GM19240 (cell line): Measurements from ENCODE around the gene CCDC137.
A peak's percentile ranks its signal among the peaks of the same experiment; 100 is the strongest.

Experiments used
- DNase-seq: peaks from one replicate; pipeline ENCODE4 v3.0.0; 2011; ENCODE audit warnings: low spot score; ENCODE audit not compliant: insufficient read length

CCDC137 gene

DNA sequence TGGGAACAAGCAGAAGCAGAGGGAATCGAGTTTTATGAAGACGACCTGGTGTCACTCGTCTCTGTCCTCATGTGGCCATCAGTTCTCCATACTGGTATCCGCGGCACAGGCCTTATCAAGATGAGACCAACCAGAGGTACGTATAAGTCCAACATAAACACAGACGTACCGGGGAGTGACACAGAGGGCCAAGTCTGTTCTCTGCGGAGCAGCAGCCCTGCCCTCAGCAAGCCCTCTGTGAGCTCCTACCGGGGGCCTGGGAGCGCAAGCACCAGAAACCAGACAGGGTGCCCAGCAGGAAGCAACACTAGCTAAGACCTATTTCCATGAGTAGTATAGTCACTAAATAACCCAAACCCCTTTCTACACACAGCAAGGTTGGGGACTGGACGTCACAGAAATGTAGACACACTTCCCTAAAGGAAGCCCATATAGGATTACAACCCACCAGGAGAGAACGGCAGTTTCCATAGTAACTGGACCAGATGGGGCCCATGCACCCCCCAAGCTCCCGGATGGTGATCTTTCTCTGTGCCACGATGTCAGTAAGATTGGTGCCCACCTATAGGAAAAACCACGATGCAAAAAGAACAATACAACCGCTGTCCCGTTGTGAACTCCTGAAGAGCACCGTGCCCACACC, 16.1 kb downstream of the CCDC137 start:
- no peak for DNase-seq

- DNase-seq, result no peak
Measured at GRCh38 chr17:81683208-81683583, 16.7 kb downstream of the CCDC137 start.

DNA sequence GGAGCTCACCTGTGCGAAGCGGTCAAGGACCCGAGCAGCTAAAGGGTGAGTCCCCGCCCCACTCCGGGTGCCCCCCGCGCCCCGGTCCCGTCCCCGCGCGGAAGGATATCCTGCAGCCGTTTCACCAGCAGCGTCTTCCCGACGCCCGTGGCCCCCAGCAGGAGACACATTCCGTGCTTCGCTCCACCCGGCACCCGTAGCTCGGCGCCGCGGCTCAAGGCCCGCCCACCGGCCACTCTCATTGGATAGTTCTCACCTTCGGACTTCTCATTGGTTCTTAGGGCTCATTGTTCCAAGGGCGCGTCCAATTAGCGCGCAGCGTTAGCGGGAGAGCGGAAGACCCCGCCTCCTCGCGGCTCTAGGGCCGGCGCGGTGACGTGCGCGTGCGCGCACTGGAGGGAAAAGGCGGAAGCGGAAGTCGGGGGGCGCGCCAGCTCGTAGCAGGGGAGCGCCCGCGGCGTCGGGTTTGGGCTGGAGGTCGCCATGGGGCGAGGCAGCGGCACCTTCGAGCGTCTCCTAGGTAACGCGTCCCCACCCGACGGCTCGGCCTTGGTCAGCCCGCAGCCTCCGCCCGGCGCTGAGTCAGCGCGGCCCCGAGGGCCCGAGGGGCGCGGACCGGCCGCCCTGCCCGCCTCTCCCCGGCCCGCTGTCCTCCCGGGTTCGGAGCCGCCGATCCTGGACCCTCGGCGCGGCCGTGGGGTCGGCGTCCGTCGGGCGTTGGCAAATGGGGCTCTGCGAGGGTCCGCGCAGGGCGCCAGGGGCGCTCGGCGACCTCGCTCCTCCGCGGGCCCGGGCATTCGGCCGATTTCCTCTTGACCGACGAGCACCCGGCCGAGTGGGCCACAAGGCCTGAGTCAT, 17.3 kb downstream of the CCDC137 start, which contains the start of the genes ARL16 and HGS:
Gene ARL16, minus strand, starts transcription at position 214 of the 858 bp plus-strand sequence. Its CDS starts 44 bp downstream, at position 170.
Gene HGS, plus strand, starts transcription at position 428 of the 858 bp plus-strand sequence. Its CDS starts 56 bp downstream, at position 484.
- peak; percentile 100 for DNase-seq

- no peak for DNase-seq
Measured at GRCh38 chr17:81684442-81684911, 17.9 kb downstream of the CCDC137 start.

GRCh38 chr17:81685108-81685507, 18.6 kb downstream of the CCDC137 start:
- no peak for DNase-seq

- DNase-seq, result no peak
Measured at GRCh38 chr17:81686614-81687013, 20.1 kb downstream of the CCDC137 start.

DNA sequence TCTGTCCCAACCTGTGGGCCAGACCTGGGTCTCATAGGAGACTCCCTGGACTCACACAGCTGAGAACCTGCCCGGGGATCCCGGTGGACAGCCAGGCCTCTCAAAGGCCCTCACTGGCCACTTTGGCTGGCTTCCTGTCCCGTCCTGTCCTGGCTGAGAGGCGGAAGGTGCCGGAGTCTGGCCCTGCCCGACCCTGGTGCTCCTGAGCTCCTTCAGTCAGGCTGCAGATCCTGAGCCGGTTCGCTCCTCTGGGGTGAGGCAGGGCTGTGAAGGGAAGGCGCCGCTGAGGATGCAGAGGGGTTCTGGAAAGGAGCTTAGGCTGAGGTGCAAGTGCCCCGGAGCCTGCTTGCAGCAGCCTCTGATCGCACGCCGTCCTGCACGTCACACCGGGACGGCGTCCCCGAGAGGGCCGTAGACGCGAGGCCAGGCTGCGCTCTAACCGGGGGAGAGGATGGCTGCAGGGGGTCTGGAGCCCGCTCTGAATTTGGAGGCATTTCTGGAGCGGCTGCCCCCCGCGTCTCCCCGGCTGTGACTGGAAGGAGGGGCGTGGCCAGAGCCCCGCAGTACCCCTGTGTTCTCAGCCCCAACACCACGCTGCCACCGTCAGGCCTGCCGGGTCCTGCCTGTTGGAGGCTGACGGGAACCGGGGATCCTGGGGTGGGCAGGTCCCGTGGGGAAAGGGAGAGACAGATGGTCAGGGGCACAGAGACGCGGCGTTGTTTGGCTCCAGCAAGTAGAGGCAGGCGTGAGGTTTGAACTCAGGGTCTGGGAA, 21.4 kb downstream of the CCDC137 start:
- no peak for DNase-seq

- DNase-seq, result no peak
Measured at GRCh38 chr17:81688616-81689015, 22.1 kb downstream of the CCDC137 start.

DNA sequence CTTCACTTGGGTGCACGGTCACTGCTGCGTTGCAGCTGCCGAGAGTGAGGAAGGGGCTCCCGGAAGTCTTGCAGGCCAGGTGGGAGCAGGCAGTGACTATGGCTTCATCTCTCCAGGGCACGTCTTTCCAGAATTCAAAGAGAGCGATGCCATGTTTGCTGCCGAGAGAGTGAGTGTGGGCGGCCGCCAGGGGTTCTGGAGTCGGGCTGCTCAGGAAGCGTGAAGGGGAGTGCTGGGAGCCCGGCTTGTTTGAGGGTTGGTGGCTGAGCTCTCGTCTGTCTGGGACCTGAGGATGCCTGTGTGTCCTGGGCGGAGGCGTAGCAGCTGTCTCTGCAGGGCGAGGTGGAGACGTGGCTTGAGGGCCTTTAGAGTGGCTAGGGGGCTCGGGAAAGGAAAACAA, 23.5 kb downstream of the CCDC137 start:
- DNase-seq, result no peak

DNA sequence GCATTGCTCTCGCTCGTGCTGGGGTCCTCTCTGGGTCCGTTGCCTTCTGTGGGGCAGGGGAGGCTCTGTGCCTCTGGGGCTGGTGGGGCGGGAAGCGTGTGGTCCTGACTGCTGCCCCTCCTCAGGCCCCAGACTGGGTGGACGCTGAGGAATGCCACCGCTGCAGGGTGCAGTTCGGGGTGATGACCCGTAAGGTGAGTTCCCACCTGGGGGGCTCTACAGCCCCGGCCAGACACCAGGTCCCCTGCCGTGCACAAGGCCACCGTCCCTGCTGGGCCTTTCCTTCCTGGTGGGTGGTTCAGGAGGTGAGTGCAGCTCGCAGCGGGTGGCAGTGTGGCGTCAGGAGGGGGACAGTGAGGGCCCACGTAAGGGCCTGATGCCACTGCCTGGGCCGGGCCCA, 24.0 kb downstream of the CCDC137 start:
- no peak for DNase-seq

- DNase-seq, result no peak
Measured at GRCh38 chr17:81691196-81691595, 24.7 kb downstream of the CCDC137 start.

GRCh38 chr17:81691608-81692007, 25.1 kb downstream of the CCDC137 start:
- no peak for DNase-seq

- DNase-seq, result no peak
Measured at GRCh38 chr17:81693509-81694210, 27.1 kb downstream of the CCDC137 start.

DNA sequence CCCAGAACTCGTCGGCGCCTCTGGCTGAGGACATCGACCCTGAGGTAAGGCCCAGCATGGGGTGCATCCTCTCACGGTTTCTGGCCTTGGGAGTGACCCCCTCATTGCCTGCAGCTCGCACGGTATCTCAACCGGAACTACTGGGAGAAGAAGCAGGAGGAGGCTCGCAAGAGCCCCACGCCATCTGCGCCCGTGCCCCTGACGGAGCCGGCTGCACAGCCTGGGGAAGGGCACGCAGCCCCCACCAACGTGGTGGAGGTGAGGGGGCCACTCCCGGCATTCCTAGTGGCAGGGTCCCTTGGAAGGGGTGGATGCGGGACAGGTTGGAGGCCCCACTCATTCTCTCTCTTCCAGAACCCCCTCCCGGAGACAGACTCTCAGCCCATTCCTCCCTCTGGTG, 28.3 kb downstream of the CCDC137 start:
- no peak for DNase-seq

DNA sequence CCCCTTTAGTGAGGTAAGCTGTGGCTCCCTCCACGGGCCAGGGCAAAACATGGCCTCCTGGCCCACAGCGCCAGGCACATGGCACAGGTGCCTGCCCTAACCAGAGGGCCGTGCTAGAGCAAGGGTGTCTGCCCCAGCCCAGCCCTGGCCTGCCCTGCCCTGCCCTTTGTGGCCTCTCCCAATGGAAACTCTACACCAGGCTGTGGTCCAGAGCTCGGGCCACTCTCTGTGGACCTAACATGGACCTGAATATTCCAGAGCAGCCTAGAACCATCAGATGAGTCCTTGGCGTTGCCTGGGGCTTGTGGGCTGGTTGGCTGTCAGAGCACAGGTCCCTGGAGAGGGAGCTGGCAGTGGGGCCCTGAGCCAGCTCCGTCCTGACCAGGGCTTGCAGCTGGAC, 28.7 kb downstream of the CCDC137 start:
- no peak for DNase-seq

DNA sequence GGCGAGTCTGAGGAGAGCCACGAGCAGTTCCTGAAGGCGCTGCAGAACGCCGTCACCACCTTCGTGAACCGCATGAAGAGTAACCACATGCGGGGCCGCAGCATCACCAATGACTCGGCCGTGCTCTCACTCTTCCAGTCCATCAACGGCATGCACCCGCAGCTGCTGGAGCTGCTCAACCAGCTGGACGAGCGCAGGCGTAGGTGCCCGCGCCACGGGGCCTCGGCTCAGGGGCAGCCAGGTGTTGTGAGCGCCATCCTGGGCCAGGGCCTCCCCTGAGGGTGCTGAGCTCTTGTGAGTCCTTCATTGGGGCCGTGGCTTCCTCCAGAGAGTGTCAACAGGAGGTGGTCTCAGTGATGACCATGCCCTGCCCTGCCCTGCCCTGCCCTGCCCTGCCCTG, 29.3 kb downstream of the CCDC137 start:
- DNase-seq, result no peak

DNA sequence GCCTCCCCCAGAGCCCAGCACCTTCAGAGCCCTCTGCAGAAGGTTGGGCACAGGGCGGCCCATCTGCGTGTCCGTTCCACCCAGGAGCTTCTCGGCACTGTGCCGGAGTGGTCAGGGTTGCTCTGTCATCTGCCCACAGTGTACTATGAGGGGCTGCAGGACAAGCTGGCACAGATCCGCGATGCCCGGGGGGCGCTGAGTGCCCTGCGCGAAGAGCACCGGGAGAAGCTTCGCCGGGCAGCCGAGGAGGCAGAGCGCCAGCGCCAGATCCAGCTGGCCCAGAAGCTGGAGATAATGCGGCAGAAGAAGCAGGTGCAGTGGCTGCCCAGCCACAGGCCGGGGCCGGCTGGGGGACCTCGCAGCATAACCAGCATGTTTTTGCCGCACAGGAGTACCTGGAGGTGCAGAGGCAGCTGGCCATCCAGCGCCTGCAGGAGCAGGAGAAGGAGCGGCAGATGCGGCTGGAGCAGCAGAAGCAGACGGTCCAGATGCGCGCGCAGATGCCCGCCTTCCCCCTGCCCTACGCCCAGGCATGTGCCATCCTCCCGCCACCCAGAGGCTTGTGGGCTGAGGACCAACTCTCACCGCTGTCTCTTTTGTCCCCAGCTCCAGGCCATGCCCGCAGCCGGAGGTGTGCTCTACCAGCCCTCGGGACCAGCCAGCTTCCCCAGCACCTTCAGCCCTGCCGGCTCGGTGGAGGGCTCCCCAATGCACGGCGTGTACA, 29.8 kb downstream of the CCDC137 start:
- DNase-seq, result no peak

DNA sequence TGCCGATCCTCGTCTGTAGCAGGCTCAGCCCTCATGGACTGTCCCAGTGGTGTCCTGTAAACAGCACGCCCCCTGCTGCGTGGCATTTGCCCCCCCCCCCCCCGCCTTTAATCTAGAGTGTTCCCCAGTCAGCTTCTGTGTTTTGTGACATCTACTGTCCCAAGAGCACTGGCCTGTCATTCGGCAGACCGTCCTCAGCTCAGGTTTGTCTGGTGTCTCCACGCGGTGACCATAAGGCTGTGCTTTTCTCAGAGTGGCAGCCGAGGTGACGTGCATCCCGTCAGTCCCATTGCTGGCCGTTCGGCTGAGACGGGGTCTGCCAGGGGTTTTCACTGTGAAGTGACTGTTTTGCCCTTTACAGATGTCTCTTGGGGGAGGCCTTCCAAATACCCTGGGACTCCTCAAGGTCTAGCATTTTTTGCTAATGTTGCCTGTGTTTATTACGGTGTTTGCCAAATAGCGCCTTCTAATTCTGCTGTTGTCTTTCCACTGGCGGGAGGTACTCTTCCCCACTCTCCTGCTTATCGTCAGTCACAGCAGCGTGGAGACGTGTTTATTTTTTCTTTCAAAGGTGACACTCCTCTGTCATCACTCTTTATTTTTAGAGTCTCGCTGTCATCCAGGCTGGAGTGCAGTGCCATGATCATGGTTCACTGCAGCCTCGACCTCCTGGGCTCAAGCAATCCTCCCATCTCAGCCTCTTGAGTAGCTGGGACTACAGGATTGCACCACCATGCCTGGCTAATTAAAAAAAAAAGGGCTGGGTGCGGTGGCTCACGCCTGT, 30.9 kb downstream of the CCDC137 start:
- DNase-seq, result no peak

DNA sequence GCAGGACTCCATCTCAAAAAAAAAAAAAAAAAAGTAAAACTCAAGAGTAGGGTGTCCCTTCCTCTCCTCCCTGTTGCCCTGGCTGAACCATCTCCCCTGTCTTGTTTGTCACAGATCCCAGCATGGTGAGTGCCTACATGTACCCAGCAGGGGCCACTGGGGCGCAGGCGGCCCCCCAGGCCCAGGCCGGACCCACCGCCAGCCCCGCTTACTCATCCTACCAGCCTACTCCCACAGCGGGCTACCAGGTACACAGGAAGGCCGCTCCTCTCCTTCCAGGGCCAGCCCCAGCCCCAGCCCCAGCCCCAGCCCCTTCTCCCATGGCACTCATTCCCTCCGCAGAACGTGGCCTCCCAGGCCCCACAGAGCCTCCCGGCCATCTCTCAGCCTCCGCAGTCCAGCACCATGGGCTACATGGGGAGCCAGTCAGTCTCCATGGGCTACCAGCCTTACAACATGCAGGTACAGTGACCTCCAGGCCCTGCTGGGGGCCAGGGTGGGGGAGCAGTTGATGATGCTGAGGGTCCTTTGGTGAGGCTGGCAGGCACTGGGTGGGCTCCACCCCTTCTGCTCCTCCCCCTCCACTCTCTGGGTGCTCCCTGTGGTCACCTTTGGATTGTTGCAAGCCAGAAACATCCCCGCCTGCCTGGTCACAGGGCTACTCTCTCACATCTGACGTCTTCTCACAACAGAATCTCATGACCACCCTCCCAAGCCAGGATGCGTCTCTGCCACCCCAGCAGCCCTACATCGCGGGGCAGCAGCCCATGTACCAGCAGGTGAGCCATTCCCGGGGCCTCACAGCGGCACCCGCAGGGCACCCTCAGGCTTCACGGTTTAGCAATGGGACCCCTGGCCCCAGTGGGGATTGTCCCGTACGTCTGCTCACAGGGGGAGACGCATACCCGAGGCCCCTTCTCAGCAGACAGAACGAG, 34.1 kb downstream of the CCDC137 start:
- no peak for DNase-seq
